Stimulated activated CD8-positive, alpha-beta memory T cell treated with anti-CD3 and anti-CD28 coated beads, Interleukin-2, amount 100 ng/mL, for 48 hours (primary cell): ENCODE measurements around the gene APOBEC3B.
"Not testable (repeated sequence)": the region's sequence is repeated elsewhere in the genome, so short reads cannot be mapped to it uniquely, and the experiment has no call there.

Experiments used
- DNase-seq, 2 donors: peaks; one replicate each; pipeline ENCODE4 v3.0.0-alpha.2; 2020; ENCODE audit warnings: low read depth in 2 of 2

APOBEC3B gene

DNA sequence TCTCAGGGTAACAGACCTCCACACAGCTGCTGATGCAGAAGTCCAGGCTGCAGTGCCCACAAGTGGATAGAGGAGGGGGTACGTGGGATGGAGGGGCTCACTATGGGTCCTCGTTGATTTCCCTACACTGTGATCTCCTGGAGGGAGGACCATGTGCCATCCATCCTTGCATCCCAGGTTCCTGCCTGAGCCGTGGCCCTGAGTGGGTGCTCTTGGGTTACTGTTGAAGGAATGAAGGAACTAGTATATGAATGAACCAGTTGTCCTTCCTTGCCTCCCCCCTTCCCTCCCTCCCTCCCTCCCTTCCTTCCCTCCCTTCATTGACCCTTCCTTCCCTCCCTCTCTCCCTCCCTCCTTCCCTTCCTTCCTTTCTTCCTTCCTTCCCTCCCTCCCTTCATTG lies 15.4 kb downstream of the APOBEC3B start:
- DNase-seq, result no peak

DNA sequence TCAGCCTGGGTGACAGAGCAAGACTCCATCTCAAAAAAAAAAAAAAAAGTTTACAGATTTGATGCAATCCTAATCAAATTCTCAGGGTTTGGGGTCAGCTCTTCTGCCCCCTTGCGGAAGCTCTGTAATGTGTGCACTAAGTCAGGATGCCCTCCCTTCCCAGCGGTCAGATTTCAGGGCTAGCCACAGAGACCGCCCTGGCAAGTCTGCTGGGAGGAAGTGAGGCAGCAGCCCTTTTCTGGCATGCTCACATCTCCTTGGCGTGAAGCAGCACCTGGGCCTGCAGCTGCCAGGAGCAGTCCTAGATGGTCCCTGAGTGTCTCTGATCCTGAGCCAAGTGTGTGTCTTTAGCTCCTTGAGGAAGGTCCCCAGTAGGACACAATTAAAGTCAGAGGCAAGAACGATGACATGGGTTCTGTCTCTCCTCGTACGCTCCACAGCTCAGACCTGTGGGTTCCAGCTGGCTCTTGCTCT lies 21.1 kb downstream of the APOBEC3B start:
- peak; percentile 54 to 58 for DNase-seq

DNA sequence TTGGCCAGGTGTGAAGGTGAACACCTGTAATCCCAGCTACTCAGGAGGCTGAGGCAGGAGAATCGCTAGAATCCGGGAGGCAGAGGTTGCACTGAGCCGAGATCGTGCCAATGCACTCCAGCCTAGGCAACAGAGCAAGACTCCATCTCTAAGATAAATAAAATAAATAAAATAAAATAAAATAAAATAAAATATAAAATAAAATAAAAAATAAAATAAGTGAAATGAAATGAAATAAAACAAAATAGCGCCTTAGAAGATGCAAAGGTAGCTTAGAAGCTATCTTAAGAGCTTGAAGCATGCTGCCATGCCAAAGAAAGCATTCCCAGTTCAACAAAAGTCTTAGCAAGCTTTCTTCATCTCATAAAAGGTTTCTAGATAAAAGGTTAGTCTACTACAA lies 25.0 kb downstream of the APOBEC3B start:
- no peak for DNase-seq

DNA sequence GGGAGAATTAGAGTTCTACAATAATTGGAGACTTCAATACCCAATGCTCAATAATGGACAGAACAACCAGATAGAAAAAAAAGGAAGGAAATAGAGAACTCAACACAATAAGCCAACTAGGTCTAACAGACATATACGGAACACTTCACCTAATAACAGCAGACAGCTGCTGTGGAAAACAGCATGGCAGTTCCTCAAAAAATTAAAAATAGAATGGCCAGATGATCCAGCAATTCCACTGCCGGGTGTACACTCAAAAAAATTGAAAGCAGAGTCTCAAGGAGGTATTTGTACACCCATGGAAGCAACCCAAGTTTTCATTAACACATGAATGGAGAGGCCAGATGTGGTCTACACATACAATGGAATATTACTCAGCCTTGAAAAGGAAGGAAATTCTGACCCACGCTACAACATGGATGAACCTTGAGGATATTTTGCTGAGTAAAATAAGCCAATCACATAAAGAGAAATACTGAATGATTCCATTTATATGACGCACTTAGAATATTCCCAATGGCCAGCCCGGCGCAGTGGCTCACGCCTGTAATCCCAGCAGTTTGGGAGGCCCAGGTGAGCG lies 26.2 kb downstream of the APOBEC3B start:
- not testable (repeated sequence) for DNase-seq

DNA sequence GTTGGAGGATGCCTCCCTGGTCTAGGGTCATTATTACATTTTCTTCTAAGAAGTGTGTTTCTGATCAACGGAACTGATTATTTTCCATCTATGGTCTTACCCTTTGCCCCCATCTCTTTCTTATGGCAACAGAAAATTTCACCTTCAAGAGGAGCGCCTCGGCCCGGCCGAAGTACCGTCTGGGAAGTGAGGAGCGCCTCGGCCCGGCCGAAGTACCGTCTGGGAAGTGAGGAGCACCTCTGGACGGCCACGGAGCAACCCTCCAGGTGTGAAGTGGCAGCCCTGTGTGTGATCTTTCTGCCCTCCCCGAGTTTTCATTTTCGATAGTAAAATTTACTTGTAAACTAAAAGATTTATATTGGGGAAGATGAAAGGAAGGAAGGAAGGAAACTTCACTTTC lies 28.8 kb downstream of the APOBEC3B start:
- no peak for DNase-seq

DNA sequence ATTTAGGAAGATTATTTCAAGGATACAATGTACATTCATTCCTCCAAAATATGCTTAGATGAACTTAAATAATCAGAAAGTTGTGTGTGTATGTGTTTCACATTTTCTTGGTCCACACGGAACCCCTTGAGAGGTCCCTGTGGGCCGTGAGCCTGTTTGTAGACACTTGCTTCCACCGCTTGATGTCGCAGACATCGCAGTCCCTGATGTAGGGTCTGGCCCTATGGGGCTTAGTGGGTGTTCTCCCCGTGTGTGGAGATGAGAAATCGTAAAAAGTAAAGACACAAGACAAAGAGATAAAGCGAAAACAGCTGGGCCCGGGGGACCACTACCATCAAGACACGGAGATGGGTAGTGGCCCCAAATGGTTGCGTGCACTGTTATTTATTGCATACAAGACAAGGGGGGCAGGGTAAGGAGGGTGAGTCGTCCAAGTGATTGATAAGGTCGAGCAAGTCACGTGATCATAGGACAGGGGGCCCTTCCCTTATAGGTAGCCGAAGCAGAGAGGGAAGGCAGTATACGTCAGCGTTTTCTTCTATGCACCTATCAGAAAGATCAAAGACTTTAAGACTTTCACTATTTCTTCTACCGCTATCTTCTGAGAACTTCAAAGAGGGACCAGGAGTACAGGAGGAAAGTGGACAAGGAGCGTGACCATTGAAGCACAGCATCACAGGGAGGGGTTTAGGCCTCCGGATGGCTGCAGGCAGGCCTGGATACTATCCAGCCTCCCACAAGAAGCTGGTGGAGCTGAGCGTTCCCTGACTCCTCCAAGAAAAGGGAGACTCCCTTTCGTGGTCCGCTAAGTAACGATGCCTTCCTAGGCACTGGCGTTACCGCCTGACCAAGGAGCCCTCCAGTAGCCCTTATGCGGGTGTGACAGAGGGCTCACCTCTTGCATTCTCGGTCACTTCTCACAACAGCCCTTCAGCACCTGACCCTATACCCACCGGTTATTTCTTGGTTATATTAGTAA lies 30.7 kb downstream of the APOBEC3B start:
- DNase-seq, result no peak

DNA sequence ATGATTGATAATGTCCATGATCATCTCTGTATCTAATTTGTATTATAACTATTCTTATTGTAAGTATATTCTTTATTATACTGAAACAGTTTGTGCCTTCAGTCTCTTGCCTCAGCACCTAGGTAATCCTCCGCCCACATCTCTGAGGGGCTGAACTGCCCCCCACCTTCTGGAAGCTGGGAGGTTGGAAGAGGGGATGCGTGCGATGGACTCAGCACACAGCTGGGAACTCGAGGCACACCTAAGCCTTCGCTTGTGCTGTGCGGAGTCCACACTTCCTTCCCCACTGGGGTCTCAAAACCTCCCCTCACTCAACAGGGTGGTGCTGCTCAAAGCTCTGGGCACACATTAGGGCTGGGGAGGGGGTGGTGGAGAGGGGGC lies 31.4 kb downstream of the APOBEC3B start:
- not testable (repeated sequence) for DNase-seq

DNA sequence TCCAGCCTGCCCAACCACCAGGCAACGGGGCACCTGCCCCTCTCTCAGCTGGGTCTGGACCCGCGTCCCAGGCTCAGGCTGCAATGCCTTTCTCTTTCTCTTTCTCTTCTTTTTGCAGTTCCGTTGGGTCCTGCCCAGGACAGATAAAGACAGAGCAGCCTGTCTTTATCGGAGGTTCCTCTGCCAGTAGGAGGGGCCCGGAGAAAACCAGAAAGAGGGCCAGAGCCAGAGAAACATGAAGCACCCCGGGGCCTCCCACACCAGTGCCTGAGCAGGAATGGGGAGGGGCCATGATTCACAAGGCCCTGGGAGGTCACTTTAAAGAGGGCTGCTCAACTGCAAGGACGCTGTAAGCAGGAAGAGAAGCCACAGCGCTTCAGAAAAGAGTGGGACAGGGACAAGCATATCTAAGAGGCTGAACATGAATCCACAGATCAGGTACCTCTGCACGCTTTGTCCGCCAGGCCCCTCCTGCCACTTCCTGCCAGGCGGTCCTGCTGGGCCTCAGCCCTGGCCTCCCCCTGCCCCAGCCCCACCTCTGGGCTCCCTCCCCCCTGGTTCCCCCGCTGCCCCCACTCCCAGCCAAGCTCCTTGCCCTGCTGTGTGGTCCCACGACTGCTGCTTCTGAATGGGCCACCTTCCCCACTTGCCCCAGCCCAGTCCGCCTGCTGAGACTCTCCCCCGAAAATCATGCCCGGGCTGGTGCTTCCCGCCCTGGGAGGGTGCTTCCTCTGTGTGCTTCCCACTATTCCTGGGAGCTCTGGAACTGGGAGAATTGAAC lies 32.0 kb downstream of the APOBEC3B start, which contains the start of gene APOBEC3C:
Gene APOBEC3C, plus strand, starts transcription at position 316 of the 781 bp plus-strand sequence. Its CDS starts 106 bp downstream, at position 422.
- peak; percentile 68 to 69 for DNase-seq

DNA sequence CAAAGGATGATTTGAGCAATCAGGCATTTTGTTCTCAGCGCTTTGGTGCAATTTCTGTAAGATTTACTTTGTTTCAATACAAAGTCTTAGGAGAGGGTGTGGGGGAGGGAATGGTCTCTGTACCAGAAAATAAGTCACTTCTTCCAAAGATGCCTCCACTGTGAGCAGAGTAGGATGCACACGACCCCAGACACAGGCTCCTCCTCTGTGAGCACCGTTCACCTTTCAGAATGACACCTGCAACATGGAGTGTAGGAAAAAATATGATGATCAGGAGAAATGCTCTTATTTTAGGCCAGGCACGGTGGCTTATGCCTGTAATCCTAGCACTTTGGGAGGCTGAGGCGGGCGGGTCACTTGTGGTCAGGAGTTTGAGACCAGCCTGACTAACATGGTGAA lies 32.6 kb downstream of the APOBEC3B start:
- DNase-seq, result not testable (repeated sequence)

DNA sequence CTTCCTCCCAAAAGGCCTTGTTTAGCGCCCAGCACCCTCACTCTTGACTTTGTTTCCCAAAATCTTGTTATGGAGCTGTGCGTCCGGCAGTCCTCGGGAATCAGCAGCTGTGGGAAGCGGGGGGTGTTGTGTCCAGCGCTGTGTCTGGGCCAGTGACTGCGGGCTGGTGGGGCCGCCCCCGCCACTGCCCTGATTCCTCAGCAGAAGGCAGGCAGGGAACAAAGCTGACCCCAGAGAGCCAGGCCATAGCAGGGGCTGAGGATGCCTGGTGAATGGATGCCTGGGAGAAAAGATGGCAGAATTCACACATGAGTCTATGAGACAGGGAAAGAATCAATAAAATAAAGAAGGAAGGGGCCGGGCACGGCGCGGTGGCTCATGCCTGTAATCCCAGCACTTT lies 34.4 kb downstream of the APOBEC3B start:
- no peak for DNase-seq

DNA sequence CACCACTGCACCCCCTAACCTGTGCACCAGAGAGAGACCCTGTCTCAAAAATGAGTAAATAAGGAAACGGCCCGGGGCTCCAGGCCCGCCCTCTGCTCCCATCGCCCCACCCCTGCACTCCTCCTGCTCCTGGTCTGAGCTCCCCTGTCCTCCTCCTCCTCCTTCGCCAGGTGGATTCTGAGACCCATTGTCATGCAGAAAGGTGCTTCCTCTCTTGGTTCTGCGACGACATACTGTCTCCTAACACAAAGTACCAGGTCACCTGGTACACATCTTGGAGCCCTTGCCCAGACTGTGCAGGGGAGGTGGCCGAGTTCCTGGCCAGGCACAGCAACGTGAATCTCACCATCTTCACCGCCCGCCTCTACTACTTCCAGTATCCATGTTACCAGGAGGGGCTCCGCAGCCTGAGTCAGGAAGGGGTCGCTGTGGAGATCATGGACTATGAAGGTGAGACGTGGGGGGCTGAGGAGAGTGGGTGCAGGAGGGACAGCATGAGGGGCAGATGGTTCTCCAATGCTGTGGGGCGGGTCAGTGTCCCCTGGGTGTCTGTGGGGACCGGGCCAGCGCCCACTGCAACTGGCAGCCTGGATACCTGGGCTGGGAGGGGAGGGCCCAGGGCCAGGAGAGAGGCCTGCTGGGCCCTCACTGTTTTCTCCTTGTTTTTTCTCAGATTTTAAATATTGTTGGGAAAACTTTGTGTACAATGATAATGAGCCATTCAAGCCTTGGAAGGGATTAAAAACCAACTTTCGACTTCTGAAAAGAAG lies 35.6 kb downstream of the APOBEC3B start:
- DNase-seq, result no peak

DNA sequence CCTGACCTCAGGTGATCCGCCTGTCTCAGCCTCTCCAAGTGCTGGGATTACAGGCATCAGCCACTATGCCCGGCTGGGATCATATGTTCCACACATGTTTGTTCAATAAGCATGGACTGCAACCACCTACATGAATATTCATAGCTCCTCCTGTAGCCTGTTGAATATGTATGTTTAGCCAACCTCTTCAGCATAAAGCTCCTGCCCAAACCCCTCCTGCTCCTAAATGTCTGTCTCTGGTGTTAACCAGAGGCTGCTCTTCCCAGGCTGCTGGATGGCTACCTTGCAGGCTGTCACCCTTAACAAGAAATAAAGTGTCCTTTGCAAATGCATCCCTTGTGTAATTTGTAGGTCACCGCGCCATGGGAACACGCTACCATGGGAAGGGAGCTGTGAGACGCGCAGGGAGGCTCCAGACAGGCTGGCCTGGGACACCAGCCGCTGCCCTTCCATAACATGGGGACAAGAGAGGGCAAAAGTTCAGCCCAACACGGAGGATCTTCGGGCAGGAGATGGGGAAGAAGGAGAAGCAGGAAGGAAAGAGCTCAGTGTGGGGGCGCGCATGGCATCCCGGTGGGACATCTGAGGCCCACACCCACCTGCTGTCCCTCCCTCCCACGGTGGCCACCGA lies 38.0 kb downstream of the APOBEC3B start:
- not testable (repeated sequence) for DNase-seq

DNA sequence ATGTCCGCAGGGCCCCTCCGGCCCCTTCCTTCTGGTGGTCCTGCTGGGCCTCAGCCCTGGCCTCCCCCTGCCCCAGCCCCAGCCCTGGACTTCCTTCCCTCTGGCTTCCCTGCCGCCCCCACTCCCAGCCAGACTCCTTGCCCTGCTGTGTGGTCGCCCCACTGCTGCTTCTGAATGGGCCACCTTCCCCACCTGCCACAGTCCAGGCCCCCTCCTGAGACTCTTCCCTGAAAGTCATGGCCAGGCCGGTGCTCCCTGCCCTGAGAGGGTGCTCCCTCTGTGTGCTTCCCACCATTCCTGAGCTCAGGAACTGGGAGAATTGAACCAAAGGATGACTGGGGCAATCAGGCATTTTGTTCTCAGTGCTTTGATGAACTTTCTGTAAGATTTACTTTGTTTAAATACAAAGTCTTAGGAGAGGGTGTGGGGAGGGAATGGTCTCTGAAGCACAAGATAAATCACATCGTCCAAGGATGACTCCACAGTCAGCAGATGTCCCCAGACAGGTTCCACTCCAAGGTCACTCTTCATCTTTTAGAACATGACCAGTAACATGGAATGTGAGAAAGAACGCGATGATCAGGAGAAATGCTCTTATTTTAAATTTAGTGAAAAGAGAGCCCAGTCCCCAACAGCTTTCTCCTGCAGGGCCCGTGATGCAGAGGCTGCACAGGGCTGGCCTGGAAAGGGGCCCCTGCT lies 39.6 kb downstream of the APOBEC3B start:
- no peak for DNase-seq

DNA sequence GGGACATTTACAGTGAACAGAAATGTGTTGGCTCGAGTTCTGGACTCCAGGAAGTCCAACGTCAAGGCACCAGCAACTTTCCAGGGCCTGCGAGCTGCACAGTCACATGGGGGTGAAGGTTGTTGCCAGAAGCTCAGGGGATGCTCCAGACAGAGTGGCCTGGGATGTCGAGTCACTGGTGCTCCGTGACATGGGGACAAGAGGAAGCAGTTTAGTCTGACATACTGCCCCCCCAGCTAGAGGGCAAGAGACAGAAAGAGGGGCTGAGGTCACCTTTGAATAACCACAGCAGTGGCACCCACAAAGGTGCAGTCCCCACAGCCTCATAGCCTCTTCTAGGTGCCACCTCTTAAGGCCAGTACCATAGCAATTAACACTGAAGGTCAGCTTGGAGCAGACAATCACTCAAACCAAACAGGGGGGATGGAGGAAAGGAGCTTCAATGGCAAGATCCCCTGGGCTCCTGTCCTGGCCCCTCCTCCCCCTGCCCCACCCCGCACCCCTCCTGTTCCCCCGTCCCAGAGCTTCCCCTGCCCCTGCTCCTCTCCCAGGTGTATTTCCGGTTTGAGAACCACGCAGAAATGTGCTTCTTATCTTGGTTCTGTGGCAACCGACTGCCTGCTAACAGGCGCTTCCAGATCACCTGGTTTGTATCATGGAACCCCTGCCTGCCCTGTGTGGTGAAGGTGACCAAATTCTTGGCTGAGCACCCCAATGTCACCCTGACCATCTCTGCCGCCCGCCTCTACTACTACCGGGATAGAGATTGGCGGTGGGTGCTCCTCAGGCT lies 42.6 kb downstream of the APOBEC3B start:
- DNase-seq, result no peak

DNA sequence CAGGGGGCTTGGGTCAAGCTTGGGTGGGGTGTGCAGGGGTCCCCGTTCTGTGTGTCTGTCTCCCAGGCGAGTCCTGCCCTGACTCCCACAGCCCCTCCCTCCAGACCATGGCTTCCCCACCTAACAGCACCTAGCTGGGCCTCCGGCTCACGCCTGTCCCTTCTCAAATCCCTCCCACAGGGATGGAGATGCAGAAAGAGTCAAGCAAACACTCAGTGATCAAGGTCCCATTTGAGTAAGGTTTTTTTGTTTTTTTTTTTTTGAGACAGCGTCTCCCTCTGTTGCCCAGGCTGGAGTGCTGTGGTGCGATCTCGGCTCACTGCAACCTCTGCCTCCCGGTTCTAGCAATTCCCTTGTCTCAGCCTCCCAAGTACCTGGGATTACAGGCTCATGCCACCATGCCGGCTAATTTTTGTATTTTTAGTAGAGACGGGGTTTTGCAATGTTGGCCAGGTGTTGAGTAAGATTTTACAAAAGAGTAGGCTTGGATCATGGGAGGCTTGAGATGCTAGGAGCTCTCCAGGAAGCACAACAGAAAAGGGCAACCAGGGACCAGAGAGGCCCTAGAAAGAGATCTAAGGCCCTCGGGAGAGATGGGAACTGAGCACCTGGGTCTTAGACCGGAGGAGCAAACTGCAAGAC lies 44.5 kb downstream of the APOBEC3B start:
- no peak for DNase-seq

DNA sequence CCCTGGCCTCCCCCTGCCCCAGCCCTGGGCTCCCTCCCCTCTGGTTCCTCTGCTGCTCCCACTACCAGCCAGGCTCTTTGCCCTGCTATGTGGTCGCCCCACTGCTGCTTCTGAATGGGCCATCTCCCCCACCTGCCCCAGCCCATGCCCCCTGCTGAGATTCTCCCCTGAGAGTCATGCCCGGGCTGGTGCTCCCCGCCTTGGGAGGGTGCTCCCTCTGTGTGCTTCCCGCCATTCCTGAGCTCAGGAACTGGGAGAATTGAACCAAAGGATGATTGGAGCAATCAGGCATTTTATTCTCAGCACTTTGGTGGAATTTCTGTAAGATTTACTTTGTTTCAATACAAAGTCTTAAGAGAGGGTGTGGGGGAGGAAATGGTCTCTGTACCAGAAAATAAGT lies 45.6 kb downstream of the APOBEC3B start:
- DNase-seq, result no peak

DNA sequence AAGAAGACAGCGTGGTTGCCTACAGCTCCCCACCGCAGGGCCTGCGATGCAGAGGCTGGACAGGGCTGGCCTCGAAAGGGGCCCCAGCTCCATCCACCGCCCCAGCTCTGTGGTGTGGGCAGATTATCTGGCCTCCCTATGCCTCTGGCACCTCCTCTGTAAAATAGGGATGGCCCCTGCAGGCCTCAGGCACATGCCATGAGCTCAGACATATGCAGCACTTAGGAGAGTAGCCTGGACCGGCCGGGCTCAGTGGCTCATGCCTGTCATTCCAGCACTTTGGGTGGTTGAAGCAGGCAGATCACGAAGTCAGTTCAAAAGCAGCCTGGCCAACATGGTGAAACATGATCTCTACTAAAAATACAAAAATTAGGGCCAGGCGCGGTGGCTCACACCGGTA lies 46.1 kb downstream of the APOBEC3B start:
- no peak for DNase-seq

DNA sequence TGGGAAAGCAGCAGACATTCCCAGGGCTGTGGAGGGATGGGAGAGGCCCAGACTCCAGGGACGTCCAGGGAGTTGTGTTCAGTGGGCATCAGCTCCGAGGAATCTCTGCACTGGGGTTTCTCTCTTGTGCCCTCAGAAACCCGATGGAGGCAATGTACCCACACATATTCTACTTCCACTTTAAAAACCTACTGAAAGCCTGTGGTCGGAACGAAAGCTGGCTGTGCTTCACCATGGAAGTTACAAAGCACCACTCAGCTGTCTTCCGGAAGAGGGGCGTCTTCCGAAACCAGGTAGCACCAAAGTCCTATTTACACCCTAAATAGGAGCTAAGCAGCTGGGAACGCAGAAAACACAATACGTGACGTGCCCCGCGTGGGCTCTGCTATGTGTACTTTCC lies 47.1 kb downstream of the APOBEC3B start:
- DNase-seq, result no peak

DNA sequence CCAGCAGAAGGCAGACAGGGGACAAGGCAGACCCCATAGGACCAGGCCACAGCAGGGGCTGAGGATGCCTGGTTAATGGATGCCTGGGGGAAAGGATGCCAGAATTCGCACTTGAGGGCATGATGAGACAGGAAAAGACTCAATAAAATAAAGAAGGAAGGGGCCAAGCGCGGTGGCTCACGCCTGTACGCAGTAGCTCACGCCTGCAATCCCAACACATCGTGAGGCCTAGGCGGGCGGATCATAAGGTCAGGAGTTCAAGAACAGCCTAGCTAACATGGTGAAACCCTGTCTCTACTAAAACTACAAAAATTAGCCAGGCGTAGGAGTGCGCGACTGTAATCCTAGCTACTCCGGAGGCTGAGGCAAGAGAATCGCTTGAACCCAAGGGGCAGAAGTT lies 48.6 kb downstream of the APOBEC3B start:
- DNase-seq, result no peak
